Measurements from ENCODE around the gene ATRIP. TPM values are rescaled to one million over a fixed set of nuclear protein-coding genes. Genes with fewer than 3 reads are reported as not detected.

Gene ATRIP
- total and polyA plus RNA-seq, 9 donors, result 3.9 to 11.4 (median 6.4) TPM

GRCh38 chr3:48428088-48428571 lies 18.4 kb upstream of the ATRIP start:
- Histone ChIP-seq H3K36me3 (no peaks in the 10 kb centered on the region), H3K4me3 (peak overlapping the region; percentile 74), H3K27me3 (no peaks in the 10 kb centered on the region), H3K9me3 (no peaks in the 10 kb centered on the region), H3K4me1 (ENCODE audit: insufficient read depth) (peaks cover 46% of the 10 kb centered on the region), H3K27ac (peak overlapping the region; percentile 93 to 96)
- DNase-seq, result peak in 1 of 5 donors; percentile 38
- intact Hi-C loops (cut with DNase I), result no loop called here
- 58 to 67% (median 66%) methylated on average over 7 of the region's 7 CpGs for WGBS, 3 donors
- TF ChIP-seq CTCF (IDR thresholded peaks at IDR 0.05), result no peak

GRCh38 chr3:48428572-48429316 lies 17.8 kb upstream of the ATRIP start:
- 1 to 5% (median 2%) methylated on average over 27 to 60 of the region's 60 CpGs for WGBS, 3 donors
- intact Hi-C loops (cut with DNase I), result no loop called here
- TF ChIP-seq EP300 (IDR thresholded peaks at IDR 0.05), result no peak
- TF ChIP-seq POLR2A (IDR thresholded peaks at IDR 0.05), result peak; percentile 79
- peaks cover 51% of the 10 kb centered on the region for H3K4me1 ChIP-seq (ENCODE audit: insufficient read depth)
- peak overlapping the region; percentile 93 to 96 for H3K27ac ChIP-seq
- DNase-seq, result peak; percentile 70 to 81 (median 77)
- H3K36me3 ChIP-seq, result no peaks in the 10 kb centered on the region
- H3K27me3 ChIP-seq, result no peaks in the 10 kb centered on the region
- H3K4me3 ChIP-seq, result peak overlapping the region; percentile 74
- no peaks in the 10 kb centered on the region for H3K9me3 ChIP-seq

- peak overlapping the region; percentile 93 to 96 for H3K27ac ChIP-seq
- H3K4me3 ChIP-seq, result peak overlapping the region; percentile 74
- intact Hi-C loops (cut with DNase I), result no loop called here
- 0% methylated on average over 40 to 86 of the region's 86 CpGs for WGBS, 3 donors
- no peaks in the 10 kb centered on the region for H3K9me3 ChIP-seq
- peak; percentile 77 to 83 (median 80) for DNase-seq
- no peak for TF ChIP-seq CTCF (IDR thresholded peaks at IDR 0.05)
- no peak for TF ChIP-seq POLR2A (IDR thresholded peaks at IDR 0.05)
- no peak for TF ChIP-seq EP300 (IDR thresholded peaks at IDR 0.05)
- H3K36me3 ChIP-seq, result no peaks in the 10 kb centered on the region
- peaks cover 51% of the 10 kb centered on the region for H3K4me1 ChIP-seq (ENCODE audit: insufficient read depth)
- H3K27me3 ChIP-seq, result no peaks in the 10 kb centered on the region
These were observed 17.1 kb upstream of the ATRIP start for GRCh38 chr3:48429317-48429959.

GRCh38 chr3:48429960-48430707 lies 16.4 kb upstream of the ATRIP start, which contains the start of gene PLXNB1:
PLXNB1 (minus strand) TSS chr3:48430086; CDS start chr3:48424611, 5,475 bp downstream.
- peak; percentile 86 to 95 (median 87) for DNase-seq
- peak within 1 kb of the TSS; percentile 93 to 96 for H3K27ac ChIP-seq
- H3K27me3 ChIP-seq, result no peaks in the 10 kb centered on the region
- TF ChIP-seq EP300 (IDR thresholded peaks at IDR 0.05) (no peak), CTCF (IDR thresholded peaks at IDR 0.05) (no peak), POLR2A (IDR thresholded peaks at IDR 0.05) (peak; percentile 43)
- H3K4me1 ChIP-seq (ENCODE audit: insufficient read depth), result peaks cover 48% of the 10 kb centered on the region
- H3K4me3 ChIP-seq, result peak within 1 kb of the TSS; percentile 74
- intact Hi-C loops (cut with DNase I), result loop anchor here in 2 of 4 donors (5.0 to 10.0 kb wide), 3 partner anchors 155 to 235 kb away; no protein-coding TSS in a partner anchor
- no peaks in the 10 kb centered on the region for H3K36me3 ChIP-seq
- WGBS, 3 donors, result 6 to 13% (median 11%) methylated on average over 14 to 15 of the region's 15 CpGs
- H3K9me3 ChIP-seq, result no peaks in the 10 kb centered on the region
